Mucosa of descending colon (tissue), 3 donors: ENCODE measurements around the gene FSCN2. TPM values are rescaled to one million over a fixed set of nuclear protein-coding genes. Genes with fewer than 3 reads are reported as not detected.

Source experiments
- ATAC-seq: fragments of 200-7000 bp; cut with Tn5 transposase; one replicate; pipeline ENCODE4 v1.9.1; 2020; ENCODE audit warnings: mild to moderate bottlenecking, moderate library complexity
- DNase-seq, 3 donors: peaks; one replicate each; pipeline ENCODE4 v3.0.0-alpha.2; 2020
- H3K36me3 ChIP-seq: fragments of 200-600 bp; one replicate; pipeline ENCODE4 v1.8.0; 2021; ENCODE audit warnings: low read depth, mild to moderate bottlenecking
- H3K4me1 ChIP-seq: fragments of 200-600 bp; one replicate; pipeline ENCODE4 v1.8.0; 2021; ENCODE audit warnings: low read depth, mild to moderate bottlenecking
- H3K4me3 ChIP-seq: fragments of 200-600 bp; one replicate; pipeline ENCODE4 v1.8.0; 2021; ENCODE audit warnings: mild to moderate bottlenecking
- H3K9me3 ChIP-seq: fragments of 200-600 bp; one replicate; pipeline ENCODE4 v1.8.0; 2021; ENCODE audit warnings: mild to moderate bottlenecking
- CTCF ChIP-seq: fragments of 200-600 bp; IDR thresholded peaks from one replicate; pipeline ENCODE4 v1.8.0; 2022; ENCODE audit warnings: antibody characterized with exemption, mild to moderate bottlenecking
- intact Hi-C, 2 donors: fragments of 100-400 bp; cut with DNase I in 1 of 2; cut with micrococcal nuclease in 1 of 2; formaldehyde crosslinking; loops; one replicate each; pipeline versions ENCODE4 v1.11.0 to v1.11.1; 2022; cut with DNase I, micrococcal nuclease
- long read RNA-seq, 2 donors: library from polyadenylated mRNA; unstranded; transcript quantifications; one replicate each; pipeline ENCODE4 v2.0.0, GENCODE V29; 2019 to 2021
- total RNA-seq, 3 donors: library from RNA; stranded (reverse); fragmentation: NEBNext Ultra II Directional in 2 of 3; extraction: Animal tissue kit (Norgen Biotek cat#: 25700) in 2 of 3; gene quantifications; one replicate each; pipeline versions ENCODE4 v1.2.1 to v1.2.4, GENCODE V29; 2021 to 2023
- donor health status: DM: no; HTN: no; CAD: no; lungs with moderate emphysema.
- donor health status: DM: no; HTN: no; CAD: no.
- donor health status: DM: no; HTN: yes; CAD: no.

The FSCN2 gene
- total RNA-seq: 1 to 10 TPM; 1.6 to 4.0 (median 2.5) TPM
- long read RNA-seq, donor 1: 0 reads
- long read RNA-seq, donor 2: 0 reads

- no peak for TF ChIP-seq CTCF
- no peaks in the 10 kb centered on the region for H3K36me3 ChIP-seq
- intact Hi-C loops: no loop called here
- ATAC-seq (peak; percentile 62), DNase-seq (no peak)
- H3K9me3 ChIP-seq: no peaks in the 10 kb centered on the region
- peaks cover 14% of the 10 kb centered on the region for H3K4me1 ChIP-seq
- no peak within 1 kb of the TSS for H3K4me3 ChIP-seq
Measured at GRCh38 chr17:81527591-81528383, at the start of gene FSCN2. FSCN2 (plus strand) TSS chr17:81528377; CDS start chr17:81528532, 155 bp downstream.

- no peak overlapping the region for H3K4me3 ChIP-seq
- ATAC-seq: no peak
- no peak for DNase-seq
- H3K4me1 ChIP-seq: peaks cover 10% of the 10 kb centered on the region
- no peaks in the 10 kb centered on the region for H3K9me3 ChIP-seq
- intact Hi-C loops: loop anchor here in 1 of 2 donors (10.0 kb wide), 1 partner anchor 225 kb away; no protein-coding TSS in a partner anchor
- no peaks in the 10 kb centered on the region for H3K36me3 ChIP-seq
- no peak for TF ChIP-seq CTCF
Measured at GRCh38 chr17:81479175-81480071, 48.8 kb upstream of the FSCN2 start.

DNA sequence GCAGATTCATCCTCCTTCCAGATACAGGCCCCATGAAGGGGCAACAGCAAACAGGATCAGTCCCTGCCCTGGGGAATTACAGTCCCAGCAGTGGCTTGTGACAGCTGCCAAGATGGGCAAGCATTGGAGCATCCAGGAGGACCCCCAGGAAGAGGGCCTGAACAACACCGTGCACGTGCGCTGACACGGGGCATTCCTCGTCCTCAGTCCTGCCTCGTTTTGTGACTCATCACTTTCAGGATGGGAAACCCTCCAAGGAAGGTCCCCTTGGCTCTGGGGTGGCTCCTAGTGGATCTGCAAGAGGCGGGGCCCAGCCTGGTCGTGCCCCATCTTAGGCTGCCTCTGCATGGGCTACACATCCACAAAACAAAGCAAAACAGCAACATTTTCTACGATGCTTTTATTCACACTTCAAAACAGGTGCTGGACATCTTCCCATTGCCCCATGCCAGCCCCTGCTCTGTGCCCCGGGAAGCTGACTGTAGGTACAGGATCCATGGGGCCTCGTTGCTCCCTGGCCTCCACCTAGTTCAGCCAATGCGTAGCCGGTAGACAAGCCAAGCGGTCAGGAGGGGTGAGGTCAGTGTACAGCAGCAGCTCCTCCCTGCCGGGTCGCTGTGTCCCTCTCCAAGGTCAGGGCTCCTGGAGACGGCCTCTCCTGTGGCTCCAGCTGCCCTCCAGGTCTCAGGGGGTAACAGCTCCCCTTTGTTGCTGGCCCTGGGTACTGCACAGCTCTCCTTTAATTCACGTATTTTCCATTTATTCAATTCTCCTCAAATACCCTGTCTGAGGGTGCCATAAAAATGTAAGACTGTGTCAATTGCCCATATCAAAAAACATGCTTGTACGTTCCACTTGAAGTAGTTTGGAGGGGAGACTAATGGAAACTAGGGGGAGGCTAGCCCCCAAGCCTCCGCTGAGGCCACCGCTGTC is 47.8 kb upstream of the FSCN2 start:
- intact Hi-C loops: loop anchor here in 1 of 2 donors (10.0 kb wide), 1 partner anchor 226 kb away; no protein-coding TSS in a partner anchor

DNA sequence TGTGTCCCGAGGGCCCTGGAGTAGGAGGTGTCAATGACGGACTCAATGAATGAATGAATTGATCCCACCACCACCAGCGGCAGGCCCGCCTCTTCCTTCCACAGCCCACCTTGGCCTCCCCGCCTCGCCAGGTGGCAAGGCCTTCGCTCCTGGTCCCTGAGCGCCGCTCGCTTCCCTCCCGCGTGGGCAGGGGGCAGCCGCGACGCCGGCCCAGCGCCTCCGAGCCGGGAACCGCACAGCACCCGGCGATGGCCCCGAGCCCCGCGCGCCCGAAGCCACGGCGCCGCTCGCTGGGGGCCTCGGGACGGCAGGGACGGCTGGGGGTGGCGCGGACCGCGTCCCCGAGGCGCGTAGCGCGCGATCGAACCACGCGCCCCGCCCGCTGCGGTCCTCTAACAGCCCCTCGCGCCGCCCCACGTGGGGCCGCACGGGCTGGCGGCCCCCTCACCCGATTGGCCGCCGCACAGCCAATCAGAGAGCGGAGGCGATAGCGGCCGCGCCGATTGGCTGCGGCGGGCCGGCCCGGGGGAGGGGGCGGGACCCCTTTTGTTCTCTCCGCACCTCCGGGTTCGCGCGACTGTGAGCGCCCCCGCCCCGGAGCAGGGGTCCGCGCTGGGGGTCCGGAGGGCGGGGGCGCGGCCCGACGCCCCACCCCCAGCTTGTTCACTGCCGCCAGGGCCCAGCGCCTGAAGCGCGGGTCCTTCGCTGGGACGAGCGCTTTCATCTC is 46.9 kb upstream of the FSCN2 start:
- H3K36me3 ChIP-seq: no peaks in the 10 kb centered on the region
- ATAC-seq (peak; percentile 60), DNase-seq (peak in 2 of 3 donors; percentile 66 to 70)
- intact Hi-C loops: loop anchor here in 1 of 2 donors (10.0 kb wide), 1 partner anchor 226 kb away; no protein-coding TSS in a partner anchor
- H3K9me3 ChIP-seq: no peaks in the 10 kb centered on the region
- no peak for TF ChIP-seq CTCF
- no peak overlapping the region for H3K4me3 ChIP-seq
- H3K4me1 ChIP-seq: peaks cover 15% of the 10 kb centered on the region

More for the DNA sequence above, 47.8 kb upstream of the FSCN2 start:
- ATAC-seq: no peak
- no peak for TF ChIP-seq CTCF
- Histone ChIP-seq H3K9me3 (no peaks in the 10 kb centered on the region), H3K4me3 (no peak overlapping the region), H3K4me1 (peaks cover 15% of the 10 kb centered on the region), H3K36me3 (no peaks in the 10 kb centered on the region)
- no peak for DNase-seq
